B cell (primary cell): ENCODE results near the gene CR1. TPM values are rescaled to one million over a fixed set of nuclear protein-coding genes. Genes with fewer than 3 reads are reported as not detected.

ENCODE experiments used
- ATAC-seq: fragments of 200-7000 bp; cut with Tn5 transposase; one replicate; pipeline ENCODE4 v1.10.0; 2021; ENCODE audit warnings: low read depth, mild to moderate bottlenecking, moderate number of reproducible peaks, moderate library complexity
- CTCF ChIA-PET: fragments of 350-600 bp; sonication (Branson Sonifier 250); formaldehyde crosslinking; loops from one replicate; lab custom pipeline; 2021; ENCODE audit warnings: antibody characterized with exemption, inconsistent platforms; lab: Charles Lee
- POLR2A ChIA-PET: fragments of 350-600 bp; sonication (Branson Sonifier 250); formaldehyde crosslinking; loops from one replicate; lab custom pipeline; 2021; ENCODE audit warnings: antibody characterized with exemption; lab: Charles Lee
- DNase-seq: peaks from one replicate; pipeline ENCODE4 v3.0.0; 2013
- H2AFZ ChIP-seq: 2 replicates; pipeline ENCODE4 v1.6.1; 2012; ENCODE audit warnings: mild to moderate bottlenecking, low read depth, low read length; ENCODE audit not compliant: insufficient read depth, poor library complexity, severe bottlenecking
- H3K27ac ChIP-seq, 2 donors: 1 replicate in 1 of 2; 2 replicates in 1 of 2; pipeline ENCODE4 v1.5.1; 2012 to 2013; ENCODE audit warnings: low read length in 2 of 2, mild to moderate bottlenecking in 2 of 2, moderate library complexity in 1 of 2
- H3K27me3 ChIP-seq, 4 experiments: fragments of 200-600 bp in 1 of 4; sonication (generic) in 1 of 4; replicated peaks in 1 of 4; 1 replicate in 2 of 4; 2 replicates in 2 of 4; pipeline versions ENCODE4 v1.6.1 to v1.7.0; 2013 to 2016; ENCODE audit warnings: low read length in 3 of 4, mild to moderate bottlenecking in 2 of 4, mixed read lengths in 1 of 4, moderate library complexity in 1 of 4; ENCODE audit not compliant: insufficient read depth in 4 of 4, control insufficient read depth in 3 of 4; ENCODE audit errors: control extremely low read depth in 1 of 4
- H3K36me3 ChIP-seq, 2 experiments: replicated peaks in 1 of 2; 1 replicate in 1 of 2; 2 replicates in 1 of 2; pipeline versions ENCODE4 v1.6.1 to v1.7.1; 2013; ENCODE audit warnings: low read length in 1 of 2; ENCODE audit not compliant: insufficient read depth in 2 of 2, control insufficient read depth in 1 of 2; ENCODE audit errors: control extremely low read depth in 1 of 2, extremely low read depth in 1 of 2
- H3K4me1 ChIP-seq, 2 donors: fragments of 200-600 bp in 1 of 2; sonication (generic) in 1 of 2; 1 replicate in 1 of 2; 2 replicates in 1 of 2; pipeline versions ENCODE4 v1.5.1 to v1.6.1; 2013 to 2017; ENCODE audit warnings: low read length in 2 of 2; ENCODE audit not compliant: control insufficient read depth in 2 of 2, insufficient read depth in 2 of 2
- H3K4me2 ChIP-seq: replicated peaks from 2 replicates; pipeline ENCODE3; 2012; ENCODE audit warnings: mild to moderate bottlenecking, low read depth, low read length; ENCODE audit not compliant: poor library complexity, severe bottlenecking
- H3K4me3 ChIP-seq, 5 experiments: fragments of 200-600 bp in 1 of 5; sonication (generic) in 1 of 5; 1 replicate in 3 of 5; 2 replicates in 2 of 5; pipeline versions ENCODE4 v1.5.1 to v1.7.0; 2011 to 2016; ENCODE audit warnings: low read length in 4 of 5, mild to moderate bottlenecking in 4 of 5, low read depth in 2 of 5, control low read depth in 1 of 5, moderate library complexity in 1 of 5; ENCODE audit not compliant: insufficient read depth in 1 of 5; ENCODE audit errors: control extremely low read depth in 1 of 5, extremely low read depth in 1 of 5
- H3K79me2 ChIP-seq: fragments of 200-600 bp; sonication (generic); one replicate; pipeline ENCODE4 v1.6.0; 2016; ENCODE audit warnings: low read length; ENCODE audit not compliant: control insufficient read depth, insufficient read depth
- H3K9ac ChIP-seq: fragments of 200-600 bp; sonication (generic); 2 replicates; pipeline ENCODE4 v1.6.1; 2017; ENCODE audit warnings: mild to moderate bottlenecking, low read length, moderate library complexity
- H3K9me3 ChIP-seq, 3 donors: one replicate each; pipeline versions ENCODE4 v1.6.1 to v1.7.1; 2013; ENCODE audit warnings: low read length in 2 of 3; ENCODE audit not compliant: control insufficient read depth in 2 of 3, insufficient read depth in 1 of 3; ENCODE audit errors: control extremely low read depth in 1 of 3
- H4K20me1 ChIP-seq: 2 replicates; pipeline ENCODE4 v1.6.0; 2012; ENCODE audit warnings: mild to moderate bottlenecking, low read length; ENCODE audit not compliant: insufficient read depth, control insufficient read depth, poor library complexity, severe bottlenecking
- H3K27ac Mint-ChIP-seq: one replicate; pipeline ENCODE4 v1.8.0; 2021; ENCODE audit warnings: mixed read lengths
- H3K27me3 Mint-ChIP-seq: one replicate; pipeline ENCODE4 v1.8.0; 2021; ENCODE audit warnings: mixed read lengths
- H3K4me1 Mint-ChIP-seq: one replicate; pipeline ENCODE4 v1.8.0; 2021; ENCODE audit warnings: mixed read lengths
- H3K4me3 Mint-ChIP-seq: one replicate; pipeline ENCODE4 v1.8.0; 2021; ENCODE audit warnings: mixed read lengths
- H3K9me3 Mint-ChIP-seq: one replicate; pipeline ENCODE4 v1.8.0; 2022; ENCODE audit warnings: mixed read lengths; ENCODE audit not compliant: insufficient read depth
- CTCF ChIP-seq: fragments of 200-600 bp; IDR thresholded peaks from one replicate; pipeline ENCODE4 v1.8.0; 2022; ENCODE audit warnings: antibody characterized with exemption, mild to moderate bottlenecking
- EZH2 ChIP-seq: IDR thresholded peaks from 2 replicates; pipeline ENCODE4 v1.6.1; 2012; ENCODE audit warnings: borderline replicate concordance, low read depth, mild to moderate bottlenecking, moderate library complexity, low read length; ENCODE audit not compliant: insufficient read depth, poor library complexity, severe bottlenecking
- WGBS: methylation state at CpG from one replicate; pipeline ENCODE4 v1.1.5; 2013; ENCODE audit warnings: missing lambda C conversion rate; ENCODE audit not compliant: insufficient coverage; 5-methylcytosine and 5-hydroxymethylcytosine counted together
- intact Hi-C: fragments of 100-400 bp; cut with micrococcal nuclease; formaldehyde crosslinking; loops from one replicate; pipeline ENCODE4 v1.10.0; 2022
- polyA minus RNA-seq: library from RNA; depleted of rRNA, polyadenylated mRNA; stranded (reverse); fragments of >200 nt; gene quantifications from 2 replicates; pipeline ENCODE4 v1.2.3, GENCODE V29; 2012
- polyA plus RNA-seq: library from polyadenylated mRNA; depleted of rRNA; stranded (reverse); fragments of >200 nt; gene quantifications from 2 replicates; pipeline ENCODE4 v1.2.3, GENCODE V29; 2012
- total RNA-seq, 2 donors: library from RNA; stranded (reverse); fragments of 120-200 nt in 1 of 2; gene quantifications; 1 replicate in 1 of 2; 2 replicates in 1 of 2; pipeline versions ENCODE4 v1.2.3 to v1.2.4, GENCODE V29; 2013 to 2022

CR1 gene
- total RNA-seq: 36.7 and 40.0 TPM in 2 replicates
- total RNA-seq (2013): 63.5 TPM
- polyA plus RNA-seq: 22.0 and 26.4 TPM in 2 replicates
- 88.4 and 93.8 TPM in 2 replicates for polyA minus RNA-seq

GRCh38 chr1:207495801-207496792, at the start of gene CR1:
Gene CR1 (plus strand): TSS chr1:207496157. CDS start chr1:207496268, 111 bp downstream.
- Mint-ChIP-seq H3K27ac (peak within 1 kb of the TSS; percentile 96), H3K27me3 (no peaks in the 10 kb centered on the region), H3K4me1 (peaks cover 41% of the 10 kb centered on the region), H3K9me3 (no peaks in the 10 kb centered on the region), H3K4me3 (peak within 1 kb of the TSS; percentile 98)
- ChIA-PET CTCF (interaction anchor here (0.7 to 3.6 kb wide), 20 partner anchors 9 to 442 kb away, joined by 3 to 37 read pairs (median 4); partner anchors contain the start of gene CR2), POLR2A (interaction anchor here (0.6 to 2.0 kb wide), 9 partner anchors 23 to 174 kb away, joined by 3 to 8 read pairs (median 4); partner anchors contain the start of genes CD55 and CR2)
- Histone ChIP-seq H4K20me1 (no peaks in the 10 kb centered on the region), H3K36me3 (peaks cover 0 to 4% of the 10 kb centered on the region in 2 experiments), H2AFZ (peak within 1 kb of the TSS; percentile 82), H3K9me3 (no peaks in the 10 kb centered on the region), H3K4me3 (peak within 1 kb of the TSS; percentile 64 to 87 (median 73)), H3K9ac (peak within 1 kb of the TSS; percentile 73), H3K4me2 (peak within 1 kb of the TSS; percentile 76), H3K27ac (peak within 1 kb of the TSS; percentile 56 to 62), H3K79me2 (peaks cover 40% of the 10 kb centered on the region), H3K4me1 (peaks cover 41 to 49% of the 10 kb centered on the region in 2 donors), H3K27me3 (no peaks in the 10 kb centered on the region)
- TF ChIP-seq EZH2 (no peak), CTCF (no peak)
- intact Hi-C loops: loop anchor here (1.0 to 5.0 kb wide), 4 partner anchors 159 to 574 kb away; partner anchors contain the start of genes CD55 and FCMR
- DNase-seq: peak; percentile 77
- peak; percentile 70 for ATAC-seq
- 1% methylated on average over 60 of the region's 68 CpGs for WGBS
